HS-27A (cell line): Measurements from ENCODE around the gene DIS3L2.
"Not testable (repeated sequence)": the region's sequence is repeated elsewhere in the genome, so short reads cannot be mapped to it uniquely, and the experiment has no call there.

Experiments
- DNase-seq: peaks from one replicate; pipeline ENCODE4 v3.0.0-alpha.2; 2012; ENCODE audit warnings: low read depth, missing footprints

DIS3L2 gene

GRCh38 chr2:232335206-232335858 is 373.8 kb downstream of the DIS3L2 start:
- not testable (repeated sequence) for DNase-seq

GRCh38 chr2:232335859-232336215 is 374.3 kb downstream of the DIS3L2 start:
- no peak for DNase-seq

GRCh38 chr2:232336241-232336736 is 374.8 kb downstream of the DIS3L2 start:
- DNase-seq, result no peak

- no peak for DNase-seq
Measured at GRCh38 chr2:232336981-232337720, 375.6 kb downstream of the DIS3L2 start.

GRCh38 chr2:232338094-232338758 is 376.7 kb downstream of the DIS3L2 start:
- DNase-seq, result not testable (repeated sequence)

GRCh38 chr2:232338759-232339106 is 377.2 kb downstream of the DIS3L2 start:
- no peak for DNase-seq

GRCh38 chr2:232339121-232340081 is 377.9 kb downstream of the DIS3L2 start:
- no peak for DNase-seq

- DNase-seq, result no peak
Measured at GRCh38 chr2:232340171-232340935, 378.8 kb downstream of the DIS3L2 start.

GRCh38 chr2:232341061-232341738 is 379.7 kb downstream of the DIS3L2 start:
- DNase-seq, result no peak

GRCh38 chr2:232341739-232342126 is 380.2 kb downstream of the DIS3L2 start:
- no peak for DNase-seq

GRCh38 chr2:232342635-232343565 is 381.4 kb downstream of the DIS3L2 start:
- no peak for DNase-seq

GRCh38 chr2:232343821-232344220 is 382.3 kb downstream of the DIS3L2 start:
- DNase-seq, result no peak

- no peak for DNase-seq
Measured at GRCh38 chr2:232345251-232345650, 383.7 kb downstream of the DIS3L2 start.

- DNase-seq, result no peak
Measured at GRCh38 chr2:232347369-232347768, 385.9 kb downstream of the DIS3L2 start.

- no peak for DNase-seq
Measured at GRCh38 chr2:232348936-232349335, 387.4 kb downstream of the DIS3L2 start.

GRCh38 chr2:232349546-232349945 is 388.0 kb downstream of the DIS3L2 start:
- DNase-seq, result no peak

GRCh38 chr2:232349946-232350635 is 388.6 kb downstream of the DIS3L2 start:
- DNase-seq, result no peak

GRCh38 chr2:232350804-232351685 is 389.5 kb downstream of the DIS3L2 start:
- no peak for DNase-seq
